MCF 10A (cell line): Measurements from ENCODE around the gene SPINT2. TPM values are rescaled to one million over a fixed set of nuclear protein-coding genes. Genes with fewer than 3 reads are reported as not detected.
"Not testable (repeated sequence)": the region's sequence is repeated elsewhere in the genome, so short reads cannot be mapped to it uniquely, and the experiment has no call there.

Source experiments
- BruUV-seq: library from RNA; stranded (reverse); fragments of 400-500 nt; replicated peaks from 2 replicates; lab custom pipeline; 2021; lab: Mats Ljungman, UMichigan
- CTCF ChIA-PET: fragments of 300-600 bp; sonication (Branson Sonifier 250); formaldehyde crosslinking; extraction: SDS; loops from one replicate; lab custom pipeline; 2021; ENCODE audit warnings: antibody characterized with exemption, inconsistent platforms; lab: Yijun Ruan, JAX
- POLR2A ChIA-PET: fragments of 300-600, 350-650 bp; sonication (Branson Sonifier 250); formaldehyde crosslinking; extraction: SDS; loops from one replicate; lab custom pipeline; 2020; ENCODE audit warnings: antibody characterized with exemption, inconsistent platforms; lab: Yijun Ruan, JAX
- DNase-seq: peaks from one replicate; pipeline ENCODE4 v3.0.0-alpha.2; 2018; ENCODE audit not compliant: unreplicated experiment
- H3K27ac Mint-ChIP-seq: one replicate; pipeline ENCODE4 v1.8.0; 2022; ENCODE audit warnings: mild to moderate bottlenecking, low read depth, mixed read lengths; ENCODE audit not compliant: unreplicated experiment
- H3K27me3 Mint-ChIP-seq: one replicate; pipeline ENCODE4 v1.8.0; 2022; ENCODE audit warnings: mixed read lengths; ENCODE audit not compliant: insufficient read depth, unreplicated experiment
- H3K36me3 Mint-ChIP-seq: one replicate; pipeline ENCODE4 v1.8.0; 2022; ENCODE audit warnings: mild to moderate bottlenecking, moderate library complexity, mixed read lengths; ENCODE audit not compliant: insufficient read depth, unreplicated experiment
- H3K4me1 Mint-ChIP-seq: one replicate; pipeline ENCODE4 v1.8.0; 2022; ENCODE audit warnings: mixed read lengths; ENCODE audit not compliant: insufficient read depth, unreplicated experiment
- H3K4me3 Mint-ChIP-seq: one replicate; pipeline ENCODE4 v1.8.0; 2022; ENCODE audit warnings: mild to moderate bottlenecking, moderate library complexity, mixed read lengths; ENCODE audit not compliant: unreplicated experiment
- H3K9me3 Mint-ChIP-seq: one replicate; pipeline ENCODE4 v1.8.0; 2022; ENCODE audit warnings: mixed read lengths; ENCODE audit not compliant: unreplicated experiment
- intact Hi-C: fragments of 100-400 bp; cut with micrococcal nuclease; formaldehyde crosslinking; loops from 2 replicates; pipeline ENCODE4 v1.14.1; 2022
- total RNA-seq: library from RNA; stranded (reverse); gene quantifications from 2 replicates; pipeline ENCODE4 v1.2.3, GENCODE V29; 2022
- TF ChIP-seq, protein P1 (sequence below): fragments of 200-600 bp; IDR thresholded peaks from one replicate; pipeline ENCODE4 v1.8.0; 2022; ENCODE audit warnings: antibody characterized with exemption, mild to moderate bottlenecking; ENCODE audit not compliant: unreplicated experiment

SPINT2 gene
- total RNA-seq, 1 experiment from 2014 or later: 333 TPM

DNA sequence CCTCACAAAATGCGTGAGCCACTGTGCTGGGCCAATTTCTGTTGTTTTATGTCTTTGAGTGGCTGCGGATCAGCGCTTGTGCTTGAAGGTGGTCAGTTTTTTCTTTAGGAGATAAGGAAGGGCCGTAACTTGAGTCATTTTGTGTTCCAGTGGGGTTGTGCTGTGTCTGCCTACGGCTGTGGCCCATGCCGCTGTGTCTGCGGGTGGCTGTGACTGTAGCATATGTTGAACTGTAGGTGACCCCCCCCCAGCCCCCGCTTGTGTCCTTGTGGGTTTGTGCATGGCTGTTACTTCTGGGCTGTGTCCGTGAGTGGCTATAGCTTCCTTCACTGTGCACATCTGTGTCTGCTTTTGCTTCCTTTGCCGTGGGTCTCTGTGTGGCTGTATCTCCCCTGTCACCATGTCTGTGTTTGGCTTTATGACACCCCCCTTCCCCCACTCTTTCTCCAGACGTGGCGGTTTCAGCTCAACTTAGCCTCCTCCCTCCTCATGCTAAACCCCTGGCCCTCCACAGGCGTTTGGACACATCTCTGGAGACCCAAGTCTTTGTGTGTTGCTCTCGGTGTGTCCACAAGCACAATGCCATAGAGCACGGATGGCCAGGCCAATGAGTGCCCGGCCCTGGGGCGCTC, 8.9 kb upstream of the SPINT2 start:
- peaks cover 11% of the 10 kb centered on the region for H3K4me1 Mint-ChIP-seq
- H3K4me3 Mint-ChIP-seq: no peak overlapping the region
- ChIA-PET CTCF (interaction anchor here (0.6 to 1.6 kb wide), 5 partner anchors 11 to 293 kb away, joined by 3 to 5 read pairs (median 3); no protein-coding TSS in a partner anchor), POLR2A (no interaction called here)
- H3K36me3 Mint-ChIP-seq: no peaks in the 10 kb centered on the region
- no peak overlapping the region for H3K27ac Mint-ChIP-seq
- H3K27me3 Mint-ChIP-seq: no peaks in the 10 kb centered on the region
- TF ChIP-seq, protein P1, sequence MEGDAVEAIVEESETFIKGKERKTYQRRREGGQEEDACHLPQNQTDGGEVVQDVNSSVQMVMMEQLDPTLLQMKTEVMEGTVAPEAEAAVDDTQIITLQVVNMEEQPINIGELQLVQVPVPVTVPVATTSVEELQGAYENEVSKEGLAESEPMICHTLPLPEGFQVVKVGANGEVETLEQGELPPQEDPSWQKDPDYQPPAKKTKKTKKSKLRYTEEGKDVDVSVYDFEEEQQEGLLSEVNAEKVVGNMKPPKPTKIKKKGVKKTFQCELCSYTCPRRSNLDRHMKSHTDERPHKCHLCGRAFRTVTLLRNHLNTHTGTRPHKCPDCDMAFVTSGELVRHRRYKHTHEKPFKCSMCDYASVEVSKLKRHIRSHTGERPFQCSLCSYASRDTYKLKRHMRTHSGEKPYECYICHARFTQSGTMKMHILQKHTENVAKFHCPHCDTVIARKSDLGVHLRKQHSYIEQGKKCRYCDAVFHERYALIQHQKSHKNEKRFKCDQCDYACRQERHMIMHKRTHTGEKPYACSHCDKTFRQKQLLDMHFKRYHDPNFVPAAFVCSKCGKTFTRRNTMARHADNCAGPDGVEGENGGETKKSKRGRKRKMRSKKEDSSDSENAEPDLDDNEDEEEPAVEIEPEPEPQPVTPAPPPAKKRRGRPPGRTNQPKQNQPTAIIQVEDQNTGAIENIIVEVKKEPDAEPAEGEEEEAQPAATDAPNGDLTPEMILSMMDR: no peak
- no peaks in the 10 kb centered on the region for H3K9me3 Mint-ChIP-seq
- intact Hi-C loops: no loop called here
- BruUV-seq: no TSS peak
- DNase-seq: no peak

GRCh38 chr19:38261942-38262341, 2.4 kb upstream of the SPINT2 start:
- BruUV-seq, POLR2A ChIA-PET: not testable (repeated sequence)
- CTCF ChIA-PET: interaction anchor here (0.6 kb wide), 1 partner anchor 17 kb away, joined by 3 read pairs; no protein-coding TSS in a partner anchor

DNA sequence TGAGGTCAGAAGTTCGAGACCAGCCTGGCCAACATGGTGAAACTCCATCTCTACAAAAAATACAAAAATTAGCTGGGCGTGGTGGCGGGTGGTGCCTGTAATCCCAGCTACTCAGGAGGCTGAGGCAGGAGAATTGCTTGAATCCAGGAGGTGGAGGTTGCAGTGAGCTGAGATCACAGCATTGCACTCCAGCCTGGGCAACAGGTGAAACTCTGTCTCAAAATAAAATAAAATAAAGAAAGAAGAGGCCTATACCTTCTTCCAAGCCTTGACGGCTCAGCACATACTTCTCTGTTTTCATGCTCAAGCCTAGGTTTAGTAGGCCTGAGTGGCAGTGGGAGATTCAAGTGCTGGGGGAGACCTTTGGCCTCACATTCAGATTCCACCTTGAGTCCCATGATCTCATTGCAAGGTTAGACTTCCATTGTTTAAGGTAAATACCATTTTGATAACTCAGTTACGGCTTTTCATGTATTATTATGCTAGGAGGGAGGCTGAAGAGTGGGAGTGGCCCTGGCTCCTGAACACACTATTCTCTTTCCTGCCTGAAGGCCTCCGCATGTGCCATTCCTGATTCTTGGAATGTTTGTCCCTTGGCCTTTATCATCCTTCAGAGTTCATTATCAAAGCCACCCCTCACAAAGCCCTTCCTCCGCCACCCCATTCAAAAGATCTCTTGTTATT, 1.6 kb upstream of the SPINT2 start:
- no peaks in the 10 kb centered on the region for H3K27me3 Mint-ChIP-seq

More at GRCh38 chr19:38261942-38262341, 2.4 kb upstream of the SPINT2 start:
- H3K27me3 Mint-ChIP-seq, intact Hi-C loops, H3K27ac Mint-ChIP-seq, H3K36me3 Mint-ChIP-seq, H3K4me3 Mint-ChIP-seq, H3K9me3 Mint-ChIP-seq, DNase-seq: not testable (repeated sequence)
- H3K4me1 Mint-ChIP-seq: peaks cover 19% of the 10 kb centered on the region

DNA sequence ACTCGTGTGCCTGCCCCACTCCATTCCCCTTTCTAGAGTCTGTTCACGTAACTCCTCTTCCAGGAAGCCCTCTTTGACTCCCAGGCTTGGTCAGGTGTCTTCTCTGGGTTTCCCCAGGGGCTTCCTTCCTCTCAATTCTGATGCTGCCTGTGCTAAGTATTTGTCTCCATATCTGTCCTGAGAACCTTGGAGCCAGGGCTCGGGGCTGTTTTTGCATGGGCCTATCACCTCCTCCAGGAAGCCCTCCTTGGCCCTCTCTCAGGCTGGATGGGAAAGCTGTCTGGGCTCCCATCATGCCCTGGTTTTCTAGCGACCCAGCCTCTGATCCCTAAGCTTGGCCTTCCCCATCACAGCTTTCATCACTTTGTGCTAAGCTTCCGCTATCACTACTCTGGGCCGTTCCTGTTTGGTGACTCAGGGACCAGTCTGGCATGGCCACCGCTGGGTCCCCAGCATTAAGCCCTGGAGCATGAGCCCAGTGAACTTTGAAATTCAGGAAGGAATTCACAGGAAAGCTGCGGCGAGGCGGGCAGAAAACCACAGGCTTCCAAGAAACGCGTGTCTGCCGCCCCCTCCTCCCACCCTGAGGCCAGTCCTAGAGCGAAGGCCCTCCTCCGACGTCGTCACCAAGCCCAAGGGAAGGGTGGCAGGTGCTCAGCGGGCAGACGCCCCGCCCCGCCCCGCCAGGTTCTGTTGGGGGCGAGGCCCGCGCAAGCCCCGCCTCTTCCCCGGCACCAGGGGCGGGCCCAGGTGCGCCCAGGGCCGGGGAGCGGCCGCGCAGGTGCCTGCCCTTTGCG, 486 bp upstream of the SPINT2 start:
- H3K4me3 Mint-ChIP-seq: peak overlapping the region; percentile 78
- TF ChIP-seq, protein P1: no peak
- H3K27me3 Mint-ChIP-seq: no peaks in the 10 kb centered on the region
- POLR2A ChIA-PET: interaction anchor here (0.6 to 5.8 kb wide), 14 partner anchors 12 to 392 kb away, joined by 3 to 82 read pairs (median 4); partner anchors contain the start of genes KCNK6 and PSMD8
- H3K27ac Mint-ChIP-seq: peak overlapping the region; percentile 82
- intact Hi-C loops: loop anchor here (1.0 kb wide), 1 partner anchor 21 kb away; no protein-coding TSS in a partner anchor
- no peaks in the 10 kb centered on the region for H3K36me3 Mint-ChIP-seq
- DNase-seq: peak; percentile 91
- H3K4me1 Mint-ChIP-seq: peaks cover 33% of the 10 kb centered on the region
- CTCF ChIA-PET: interaction anchor here (0.6 to 1.7 kb wide), 8 partner anchors 11 to 361 kb away, joined by 3 to 6 read pairs (median 3); no protein-coding TSS in a partner anchor
- H3K9me3 Mint-ChIP-seq: no peaks in the 10 kb centered on the region
- no TSS peak for BruUV-seq

More for the DNA sequence above, 1.6 kb upstream of the SPINT2 start:
- intact Hi-C loops: no loop called here
- TF ChIP-seq, protein P1: no peak
- no peaks in the 10 kb centered on the region for H3K36me3 Mint-ChIP-seq
- no peak for DNase-seq
- no TSS peak for BruUV-seq
- H3K27ac Mint-ChIP-seq: no peak overlapping the region
- H3K4me1 Mint-ChIP-seq: peaks cover 27% of the 10 kb centered on the region
- H3K9me3 Mint-ChIP-seq: no peaks in the 10 kb centered on the region
- H3K4me3 Mint-ChIP-seq: no peak overlapping the region
- ChIA-PET POLR2A (no interaction called here), CTCF (interaction anchor here (1.3 kb wide), 1 partner anchor 22 kb away, joined by 3 read pairs; no protein-coding TSS in a partner anchor)
